Mesothelial cell of epicardium (in vitro differentiated cells): Measurements from ENCODE around the gene PRKN. TPM values are rescaled to one million over a fixed set of nuclear protein-coding genes. Genes with fewer than 3 reads are reported as not detected.

Experiments
- DNase-seq, 2 experiments: peaks; one replicate each; pipeline ENCODE4 v3.0.0; 2021; ENCODE audit warnings: low spot score in 2 of 2; ENCODE audit not compliant: unreplicated experiment in 2 of 2
- H3K27ac Mint-ChIP-seq: 2 replicates; pipeline ENCODE4 v1.8.0; 2021; ENCODE audit warnings: mixed read lengths
- H3K27me3 Mint-ChIP-seq: 2 replicates; pipeline ENCODE4 v1.8.0; 2021; ENCODE audit warnings: low read depth, mixed read lengths
- H3K36me3 Mint-ChIP-seq: 2 replicates; pipeline ENCODE4 v1.8.0; 2021; ENCODE audit warnings: mixed read lengths
- H3K4me1 Mint-ChIP-seq: 2 replicates; pipeline ENCODE4 v1.8.0; 2021; ENCODE audit warnings: mixed read lengths
- H3K4me3 Mint-ChIP-seq: 2 replicates; pipeline ENCODE4 v1.8.0; 2021; ENCODE audit warnings: mild to moderate bottlenecking, moderate library complexity, mixed read lengths
- H3K9me3 Mint-ChIP-seq: 2 replicates; pipeline ENCODE4 v1.8.0; 2021; ENCODE audit warnings: mixed read lengths
- CTCF ChIP-seq: fragments of 200-600 bp; sonication (generic); IDR thresholded peaks from one replicate; pipeline ENCODE4 v1.5.0; 2021; ENCODE audit warnings: antibody characterized with exemption; ENCODE audit not compliant: unreplicated experiment
- total RNA-seq: library from RNA; stranded (reverse); gene quantifications from 3 replicates; pipeline ENCODE4 v1.2.1, GENCODE V29; 2021

Gene PRKN
- total RNA-seq, 1 donor from 2014 or later, result 7.6 TPM

GRCh38 chr6:162014069-162014811 is 713.3 kb downstream of the PRKN start:
- Mint-ChIP-seq H3K4me1 (peaks cover 2% of the 10 kb centered on the region), H3K4me3 (no peak overlapping the region), H3K9me3 (peaks cover 3% of the 10 kb centered on the region), H3K27ac (no peak overlapping the region), H3K27me3 (no peaks in the 10 kb centered on the region), H3K36me3 (no peaks in the 10 kb centered on the region)
- no peak for DNase-seq
- no peak for TF ChIP-seq CTCF

- no peak for DNase-seq
- Mint-ChIP-seq H3K4me3 (no peak overlapping the region), H3K27ac (no peak overlapping the region), H3K36me3 (no peaks in the 10 kb centered on the region), H3K9me3 (peaks cover 11% of the 10 kb centered on the region), H3K27me3 (peaks cover 4% of the 10 kb centered on the region), H3K4me1 (peaks cover 5% of the 10 kb centered on the region)
- no peak for TF ChIP-seq CTCF
Observed at GRCh38 chr6:162005372-162005771, 722.2 kb downstream of the PRKN start.

GRCh38 chr6:161996783-161997182 is 730.8 kb downstream of the PRKN start:
- H3K27me3 Mint-ChIP-seq, result peaks cover 12% of the 10 kb centered on the region

GRCh38 chr6:161985876-161986423 is 741.6 kb downstream of the PRKN start:
- Mint-ChIP-seq H3K4me3 (no peak overlapping the region), H3K27ac (no peak overlapping the region), H3K9me3 (peaks cover 7% of the 10 kb centered on the region), H3K4me1 (no peaks in the 10 kb centered on the region), H3K36me3 (no peaks in the 10 kb centered on the region), H3K27me3 (no peaks in the 10 kb centered on the region)
- TF ChIP-seq CTCF, result no peak
- no peak for DNase-seq

More at GRCh38 chr6:161996783-161997182, 730.8 kb downstream of the PRKN start:
- no peak overlapping the region for H3K27ac Mint-ChIP-seq
- DNase-seq, result no peak
- no peak for TF ChIP-seq CTCF
- peaks cover 38% of the 10 kb centered on the region for H3K9me3 Mint-ChIP-seq
- H3K4me3 Mint-ChIP-seq, result no peak overlapping the region
- H3K4me1 Mint-ChIP-seq, result no peaks in the 10 kb centered on the region
- no peaks in the 10 kb centered on the region for H3K36me3 Mint-ChIP-seq

- Mint-ChIP-seq H3K4me3 (no peak overlapping the region), H3K27ac (no peak overlapping the region), H3K36me3 (no peaks in the 10 kb centered on the region), H3K9me3 (peaks cover 4% of the 10 kb centered on the region), H3K4me1 (no peaks in the 10 kb centered on the region), H3K27me3 (no peaks in the 10 kb centered on the region)
- DNase-seq, result no peak
- TF ChIP-seq CTCF, result no peak
Observed at GRCh38 chr6:161984713-161985112, 742.9 kb downstream of the PRKN start.
